ENCODE measurements around the gene TACC2.

- TF ChIP-seq CTCF (conservative IDR thresholded peaks at IDR 0.05) (no peak), EZH2 (IDR thresholded peaks at IDR 0.05; ENCODE audit: low read depth) (no peak)
Observed at GRCh38 chr10:122173337-122173736, 184.4 kb downstream of the TACC2 start.
